ENCODE results near the gene ARMC3.

GRCh38 chr10:22899307-22899706 is 28.5 kb upstream of the ARMC3 start:
- TF ChIP-seq POLR2A (IDR thresholded peaks at IDR 0.05; ENCODE audit: low read depth) (no peak), EP300 (IDR thresholded peaks at IDR 0.05) (no peak)

All from esophagus muscularis mucosa (tissue), 2 donors.